NCI-H2107 (cell line): Measurements from ENCODE around the gene DNAH7.

ENCODE experiments used
- DNase-seq: peaks from one replicate; lab custom pipeline; 2025; lab: John Stamatoyannopoulos, UW

DNAH7 gene

GRCh38 chr2:196077821-196078220 lies 9.2 kb upstream of the DNAH7 start:
- no peak for DNase-seq

GRCh38 chr2:196076778-196077568 lies 8.3 kb upstream of the DNAH7 start:
- DNase-seq, result no peak

- no peak for DNase-seq
These were observed 6.6 kb upstream of the DNAH7 start for GRCh38 chr2:196075196-196075595.

GRCh38 chr2:196074631-196075030 lies 6.0 kb upstream of the DNAH7 start:
- no peak for DNase-seq

GRCh38 chr2:196073521-196073920 lies 4.9 kb upstream of the DNAH7 start:
- DNase-seq, result no peak

GRCh38 chr2:196067088-196067382 lies 1.6 kb downstream of the DNAH7 start:
- DNase-seq, result no peak

- no peak for DNase-seq
These were observed 2.1 kb downstream of the DNAH7 start for GRCh38 chr2:196066291-196067087.

- DNase-seq, result no peak
These were observed 4.9 kb downstream of the DNAH7 start for GRCh38 chr2:196063773-196064172.

GRCh38 chr2:196059491-196059960 lies 9.1 kb downstream of the DNAH7 start:
- DNase-seq, result no peak

- DNase-seq, result no peak
These were observed 14.0 kb downstream of the DNAH7 start for GRCh38 chr2:196054631-196055030.

- DNase-seq, result no peak
These were observed 22.3 kb downstream of the DNAH7 start for GRCh38 chr2:196046123-196046917.

GRCh38 chr2:196041786-196042185 lies 26.9 kb downstream of the DNAH7 start:
- no peak for DNase-seq

GRCh38 chr2:196040218-196040617 lies 28.4 kb downstream of the DNAH7 start:
- no peak for DNase-seq

GRCh38 chr2:196036442-196036841 lies 32.2 kb downstream of the DNAH7 start:
- DNase-seq, result no peak

- DNase-seq, result no peak
These were observed 50.6 kb downstream of the DNAH7 start for GRCh38 chr2:196018037-196018436.

GRCh38 chr2:196012314-196012713 lies 56.3 kb downstream of the DNAH7 start:
- DNase-seq, result no peak

- no peak for DNase-seq
These were observed 68.1 kb downstream of the DNAH7 start for GRCh38 chr2:196000551-196000950.

GRCh38 chr2:195998070-195998469 lies 70.6 kb downstream of the DNAH7 start:
- no peak for DNase-seq

GRCh38 chr2:195995499-195995898 lies 73.1 kb downstream of the DNAH7 start:
- DNase-seq, result no peak

GRCh38 chr2:195993623-195994022 lies 75.0 kb downstream of the DNAH7 start:
- no peak for DNase-seq

GRCh38 chr2:195985741-195986140 lies 82.9 kb downstream of the DNAH7 start:
- DNase-seq, result no peak

GRCh38 chr2:195984923-195985726 lies 83.5 kb downstream of the DNAH7 start:
- no peak for DNase-seq
